Epidermal melanocyte (primary cell): ENCODE data around the gene SLC37A1.
"Not testable (repeated sequence)": the region's sequence is repeated elsewhere in the genome, so short reads cannot be mapped to it uniquely, and the experiment has no call there.

Experiments
- DNase-seq: peaks from one replicate; pipeline ENCODE4 v3.0.0; 2011; ENCODE audit warnings: low spot score; ENCODE audit not compliant: insufficient read length

The SLC37A1 gene

GRCh38 chr21:42513151-42513984 is at the start of gene SLC37A1:
SLC37A1 (plus strand) TSS chr21:42513852; CDS start chr21:42518455, 4,603 bp downstream.
- DNase-seq: no peak

DNA sequence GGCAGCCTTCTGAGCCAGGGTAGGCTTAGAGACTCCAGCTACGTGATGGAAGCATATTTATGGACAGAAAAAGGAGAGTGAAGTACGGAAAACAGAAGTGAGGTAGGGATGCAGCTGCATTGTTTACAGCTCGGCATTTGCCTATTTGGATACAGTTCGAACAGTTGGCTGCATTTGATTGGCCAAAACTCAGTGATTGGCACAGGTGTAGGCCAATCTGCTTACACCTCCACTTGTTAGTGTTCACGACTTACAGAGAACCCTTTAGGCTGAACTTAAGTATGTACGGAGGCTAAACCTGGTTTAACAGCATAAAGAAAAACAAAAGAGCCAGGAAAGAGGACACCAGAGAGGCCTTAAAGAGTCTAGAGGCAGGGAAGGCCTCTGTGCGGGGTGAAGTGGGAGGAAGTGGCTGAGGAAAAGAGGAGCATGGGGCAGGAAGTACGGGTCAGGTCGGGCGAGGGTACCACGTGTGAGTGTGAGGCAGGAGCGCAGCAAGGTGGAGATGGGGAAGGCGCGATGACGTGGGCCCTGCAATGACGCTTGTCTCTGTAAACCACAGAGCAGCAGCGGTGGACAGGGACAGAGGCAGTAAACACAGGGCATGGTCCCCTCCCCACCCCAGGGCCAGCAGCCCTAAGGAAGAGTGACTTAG is 49.7 kb upstream of the SLC37A1 start:
- no peak for DNase-seq

- no peak for DNase-seq
Observed at GRCh38 chr21:42465008-42465802, 48.4 kb upstream of the SLC37A1 start.

- no peak for DNase-seq
Observed at GRCh38 chr21:42465803-42466127, 47.9 kb upstream of the SLC37A1 start.

- no peak for DNase-seq
Observed at GRCh38 chr21:42466700-42467099, 47.0 kb upstream of the SLC37A1 start.

DNA sequence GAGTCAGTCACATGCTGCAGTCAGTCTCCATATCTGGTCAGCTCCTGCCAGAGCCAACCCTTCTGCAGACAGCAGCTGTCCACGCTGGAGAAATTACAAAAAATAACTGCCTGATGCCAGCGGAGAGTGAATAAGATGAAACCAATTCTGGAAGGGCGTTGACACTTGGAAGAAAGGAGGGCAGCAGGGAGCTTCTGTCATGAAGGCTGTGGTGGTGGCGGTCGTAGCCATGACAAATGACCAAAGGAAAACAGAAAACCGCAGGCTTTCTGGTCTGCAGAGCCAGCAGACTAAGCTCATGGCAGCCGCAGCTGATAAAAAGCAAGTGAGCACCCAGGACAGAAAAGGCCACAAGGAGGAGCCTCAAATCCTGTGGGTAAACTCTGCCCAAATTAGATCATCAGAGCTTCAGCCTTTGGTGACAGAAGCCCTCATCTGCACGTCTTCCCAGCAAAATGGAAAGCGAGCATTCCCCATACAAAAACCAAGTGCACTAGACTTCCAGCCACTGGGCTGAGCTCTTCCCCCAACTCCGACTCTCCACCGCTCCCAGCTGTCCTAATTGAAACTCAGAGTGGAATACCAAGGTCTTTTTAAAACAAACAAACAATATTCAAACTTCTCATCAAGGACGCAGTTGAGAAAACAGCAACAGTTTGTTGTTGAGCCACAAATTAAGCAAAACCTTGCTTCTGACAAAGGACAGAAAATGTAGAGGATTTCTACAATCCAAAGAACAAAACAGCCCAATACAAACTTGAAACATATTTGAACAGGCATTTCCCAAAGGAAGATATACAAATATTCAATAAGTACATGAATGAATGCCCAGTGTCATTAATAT is 46.3 kb upstream of the SLC37A1 start:
- no peak for DNase-seq

DNA sequence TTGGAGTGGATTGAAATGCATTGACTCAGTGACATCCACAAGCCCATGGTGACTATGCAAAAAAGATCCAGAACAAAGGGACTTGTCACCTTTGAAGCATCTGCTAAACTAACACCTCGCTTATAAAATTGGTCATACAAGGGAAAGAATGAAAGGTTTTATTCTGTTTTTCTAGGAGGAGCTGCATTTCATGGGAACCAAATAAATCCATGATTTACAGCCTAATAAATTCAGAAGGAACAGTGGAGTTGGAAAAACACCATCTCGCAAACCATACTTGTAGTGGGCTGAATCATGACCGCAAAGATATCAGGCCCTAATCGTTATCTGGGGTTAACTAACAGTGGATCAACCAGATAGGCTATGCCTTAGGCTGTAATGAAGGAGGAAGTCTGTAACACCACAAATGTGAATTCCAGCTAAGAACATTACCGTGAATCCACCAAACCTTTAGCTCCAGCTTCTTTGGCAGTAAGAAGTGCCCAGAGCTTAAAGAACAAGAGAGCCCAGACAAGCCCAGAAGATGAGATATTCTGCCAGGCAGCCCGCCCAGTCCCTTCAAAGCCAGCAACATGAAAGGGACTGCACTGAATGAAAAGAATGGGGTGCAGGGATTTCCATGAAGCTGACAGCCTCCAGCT is 45.0 kb upstream of the SLC37A1 start:
- DNase-seq: no peak

- no peak for DNase-seq
Observed at GRCh38 chr21:42469272-42469671, 44.4 kb upstream of the SLC37A1 start.

DNA sequence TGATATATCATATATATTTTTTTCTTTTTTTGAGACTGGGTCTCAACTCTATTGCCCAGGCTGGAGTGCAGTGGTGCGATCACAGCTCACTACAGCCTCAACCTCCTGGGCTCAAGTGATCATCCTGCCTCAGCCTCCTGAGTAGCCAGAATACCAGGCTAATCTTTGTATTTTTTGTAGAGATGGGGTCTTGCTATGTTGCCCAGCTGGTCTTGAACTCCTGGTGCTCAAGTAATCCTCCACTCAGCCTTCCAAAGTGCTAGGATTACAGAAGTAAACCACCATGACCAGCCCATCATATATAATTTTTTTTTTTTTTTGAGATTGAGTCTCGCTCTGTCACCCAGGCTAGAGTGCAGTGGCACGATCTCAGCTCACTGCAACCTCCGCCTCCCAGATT is 43.9 kb upstream of the SLC37A1 start:
- DNase-seq: not testable (repeated sequence)

- no peak for DNase-seq
Observed at GRCh38 chr21:42471206-42471605, 42.4 kb upstream of the SLC37A1 start.

GRCh38 chr21:42471716-42472330 is 41.8 kb upstream of the SLC37A1 start:
- DNase-seq: no peak

- no peak for DNase-seq
Observed at GRCh38 chr21:42472521-42472920, 41.1 kb upstream of the SLC37A1 start.

- no peak for DNase-seq
Observed at GRCh38 chr21:42473498-42474042, 40.1 kb upstream of the SLC37A1 start.

DNA sequence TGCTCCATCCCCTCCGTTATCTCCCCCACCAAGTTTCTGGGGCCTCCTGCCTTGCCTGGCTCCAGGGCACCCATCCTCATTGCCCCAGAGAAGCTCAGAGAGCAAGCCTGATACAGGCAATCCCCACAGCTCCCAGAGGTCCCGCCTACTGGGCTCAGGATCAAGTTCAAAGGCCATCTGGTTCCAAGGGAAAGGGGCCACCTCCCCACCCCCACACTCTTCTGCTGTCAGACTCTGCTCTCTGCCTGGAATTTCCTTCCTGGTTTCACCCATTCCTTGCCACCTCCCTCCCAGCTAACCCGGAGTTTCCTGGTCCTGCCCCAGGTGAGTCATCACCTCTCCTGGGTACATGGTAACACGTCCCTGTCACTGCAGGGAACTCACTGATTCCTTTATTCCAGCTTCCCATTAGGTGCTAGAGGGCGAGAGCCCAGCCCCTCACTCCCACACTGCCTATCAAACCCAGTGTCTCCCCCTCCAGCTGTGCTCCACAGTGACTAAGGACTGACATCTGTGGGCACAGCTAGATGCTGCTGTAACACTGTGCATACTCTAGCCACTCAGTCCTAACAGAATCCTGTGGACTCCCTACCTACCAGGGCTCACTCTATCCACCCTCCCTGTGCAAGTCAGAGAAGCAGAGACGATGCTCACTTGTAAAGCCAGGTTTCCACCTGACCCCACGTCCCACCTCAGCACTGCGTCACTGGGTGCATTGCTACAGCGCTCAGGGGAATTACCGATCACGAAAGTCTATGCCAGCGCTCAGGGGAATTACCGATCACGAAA is 39.4 kb upstream of the SLC37A1 start:
- no peak for DNase-seq

GRCh38 chr21:42475036-42475435 is 38.6 kb upstream of the SLC37A1 start:
- DNase-seq: no peak

DNA sequence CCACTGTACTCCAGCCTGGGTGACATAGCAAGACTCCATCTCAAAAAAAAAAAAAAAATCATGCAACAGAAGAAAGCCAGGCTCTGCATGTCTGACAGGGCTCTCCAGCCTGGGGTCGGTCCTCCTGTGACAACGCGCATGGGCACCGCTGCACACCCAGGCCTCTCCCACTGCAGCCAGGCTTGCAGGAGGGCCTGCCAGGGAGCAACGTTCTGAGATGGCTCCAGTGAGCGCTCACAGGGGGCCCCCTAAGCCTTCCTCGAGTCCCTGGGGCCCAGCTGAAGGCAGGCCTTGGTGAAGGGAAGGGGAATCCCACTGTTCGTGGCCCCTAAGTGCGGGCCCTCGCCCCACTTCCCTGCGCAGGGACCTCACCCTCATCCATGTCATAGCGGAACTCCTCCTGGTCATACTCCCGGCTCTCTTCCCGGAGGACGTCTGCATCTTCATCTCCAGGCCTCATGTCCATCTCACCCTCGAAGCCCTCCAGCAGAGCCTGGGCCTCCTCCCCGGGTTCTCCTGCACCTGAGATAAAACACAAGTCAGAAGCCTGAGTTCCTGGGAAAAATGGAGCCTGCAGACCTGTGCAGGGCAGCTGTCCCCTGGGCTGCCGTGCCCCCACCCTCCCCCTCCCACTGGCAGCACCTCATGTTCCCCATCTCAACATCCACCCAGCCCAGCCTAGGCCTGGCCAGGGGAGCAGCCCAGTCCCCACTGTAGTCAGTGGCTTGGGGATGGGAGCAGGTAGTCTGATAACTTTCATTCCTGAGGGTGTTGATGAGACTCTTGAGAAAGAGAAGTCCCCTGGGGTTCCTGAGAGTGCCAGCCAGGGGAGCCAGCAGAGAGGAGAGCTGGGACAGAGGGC is 37.9 kb upstream of the SLC37A1 start:
- no peak for DNase-seq

- no peak for DNase-seq
Observed at GRCh38 chr21:42476388-42477331, 37.0 kb upstream of the SLC37A1 start.
